ENCODE results near the gene RALGAPA2.

Gene RALGAPA2

DNA sequence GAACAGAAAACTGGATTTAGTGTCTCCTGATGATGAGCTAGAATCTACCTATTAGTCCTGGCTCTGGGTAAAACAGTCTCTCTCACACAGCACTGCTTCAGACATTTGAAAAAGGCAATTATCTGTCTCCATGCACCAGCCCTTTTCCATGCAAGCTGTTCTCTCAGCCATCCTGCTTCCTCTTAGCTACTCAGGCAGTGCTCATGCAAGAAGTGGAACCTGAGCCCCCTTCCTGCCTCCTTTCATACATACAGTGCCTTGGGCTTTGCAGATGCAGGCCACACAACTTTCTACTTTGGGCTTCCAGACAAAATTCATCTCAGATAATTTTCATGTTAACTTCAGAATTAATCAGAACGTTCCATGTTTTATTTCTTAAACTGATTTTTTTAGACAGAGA is 151.3 kb downstream of the RALGAPA2 start:
- ATAC-seq = no peak
- TF ChIP-seq ZNF565 (CRISPR knock-in tag; conservative IDR thresholded peaks at IDR 0.05; ENCODE audit: low read depth) = no peak
- no peak for TF ChIP-seq GLIS3 (CRISPR knock-in tag; IDR thresholded peaks at IDR 0.05)
- TF ChIP-seq ZC3H10 (CRISPR knock-in tag; IDR thresholded peaks at IDR 0.05) = no peak
- TF ChIP-seq, protein P1, sequence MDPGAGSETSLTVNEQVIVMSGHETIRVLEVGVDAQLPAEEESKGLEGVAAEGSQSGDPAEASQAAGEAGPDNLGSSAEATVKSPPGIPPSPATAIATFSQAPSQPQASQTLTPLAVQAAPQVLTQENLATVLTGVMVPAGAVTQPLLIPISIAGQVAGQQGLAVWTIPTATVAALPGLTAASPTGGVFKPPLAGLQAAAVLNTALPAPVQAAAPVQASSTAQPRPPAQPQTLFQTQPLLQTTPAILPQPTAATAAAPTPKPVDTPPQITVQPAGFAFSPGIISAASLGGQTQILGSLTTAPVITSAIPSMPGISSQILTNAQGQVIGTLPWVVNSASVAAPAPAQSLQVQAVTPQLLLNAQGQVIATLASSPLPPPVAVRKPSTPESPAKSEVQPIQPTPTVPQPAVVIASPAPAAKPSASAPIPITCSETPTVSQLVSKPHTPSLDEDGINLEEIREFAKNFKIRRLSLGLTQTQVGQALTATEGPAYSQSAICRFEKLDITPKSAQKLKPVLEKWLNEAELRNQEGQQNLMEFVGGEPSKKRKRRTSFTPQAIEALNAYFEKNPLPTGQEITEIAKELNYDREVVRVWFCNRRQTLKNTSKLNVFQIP (CRISPR knock-in tag; IDR thresholded peaks at IDR 0.05; ENCODE audit: borderline replicate concordance, low read depth) = no peak
- TF ChIP-seq ZFP3 (CRISPR knock-in tag; IDR thresholded peaks at IDR 0.05) = no peak
- TF ChIP-seq ESRRG (CRISPR knock-in tag; IDR thresholded peaks at IDR 0.05) = no peak
- no peak for TF ChIP-seq ZFP30 (CRISPR knock-in tag; IDR thresholded peaks at IDR 0.05)
- no peak for TF ChIP-seq SNAI2 (CRISPR knock-in tag; IDR thresholded peaks at IDR 0.05)
- no peak for TF ChIP-seq TCF4 (CRISPR knock-in tag; IDR thresholded peaks at IDR 0.05; ENCODE audit: borderline replicate concordance)

DNA sequence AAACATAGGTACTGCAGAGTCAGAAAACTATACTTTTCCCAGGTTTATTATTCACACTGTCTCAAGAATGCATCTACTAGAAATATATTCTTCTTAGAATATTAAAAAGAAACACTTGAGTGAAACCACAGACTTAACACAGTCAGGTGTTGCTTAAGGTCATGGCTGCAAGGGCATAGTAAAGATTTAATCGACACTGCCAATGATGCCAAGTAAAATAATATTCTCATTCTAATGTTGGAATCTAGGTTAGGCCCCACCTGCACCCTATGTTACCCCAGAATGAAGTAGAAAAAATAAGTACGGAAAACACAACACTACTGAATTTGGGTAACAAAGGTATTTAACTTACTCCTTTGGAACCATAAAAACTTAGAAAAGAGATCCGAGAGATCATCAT is 155.0 kb downstream of the RALGAPA2 start:
- TF ChIP-seq ZC3H10 (CRISPR knock-in tag; IDR thresholded peaks at IDR 0.05) (no peak), ESRRG (CRISPR knock-in tag; IDR thresholded peaks at IDR 0.05) (no peak), ZNF70 (CRISPR knock-in tag; IDR thresholded peaks at IDR 0.05) (no peak), ZFP3 (CRISPR knock-in tag; IDR thresholded peaks at IDR 0.05) (no peak), GLIS3 (CRISPR knock-in tag; IDR thresholded peaks at IDR 0.05) (no peak), SNAI2 (CRISPR knock-in tag; IDR thresholded peaks at IDR 0.05) (no peak), OSR1 (CRISPR knock-in tag; IDR thresholded peaks at IDR 0.05) (no peak), CSDC2 (CRISPR knock-in tag; IDR thresholded peaks at IDR 0.05) (no peak)
- TF ChIP-seq, protein P1 (CRISPR knock-in tag; IDR thresholded peaks at IDR 0.05; ENCODE audit: borderline replicate concordance, low read depth) = no peak
- TF ChIP-seq, protein P2, sequence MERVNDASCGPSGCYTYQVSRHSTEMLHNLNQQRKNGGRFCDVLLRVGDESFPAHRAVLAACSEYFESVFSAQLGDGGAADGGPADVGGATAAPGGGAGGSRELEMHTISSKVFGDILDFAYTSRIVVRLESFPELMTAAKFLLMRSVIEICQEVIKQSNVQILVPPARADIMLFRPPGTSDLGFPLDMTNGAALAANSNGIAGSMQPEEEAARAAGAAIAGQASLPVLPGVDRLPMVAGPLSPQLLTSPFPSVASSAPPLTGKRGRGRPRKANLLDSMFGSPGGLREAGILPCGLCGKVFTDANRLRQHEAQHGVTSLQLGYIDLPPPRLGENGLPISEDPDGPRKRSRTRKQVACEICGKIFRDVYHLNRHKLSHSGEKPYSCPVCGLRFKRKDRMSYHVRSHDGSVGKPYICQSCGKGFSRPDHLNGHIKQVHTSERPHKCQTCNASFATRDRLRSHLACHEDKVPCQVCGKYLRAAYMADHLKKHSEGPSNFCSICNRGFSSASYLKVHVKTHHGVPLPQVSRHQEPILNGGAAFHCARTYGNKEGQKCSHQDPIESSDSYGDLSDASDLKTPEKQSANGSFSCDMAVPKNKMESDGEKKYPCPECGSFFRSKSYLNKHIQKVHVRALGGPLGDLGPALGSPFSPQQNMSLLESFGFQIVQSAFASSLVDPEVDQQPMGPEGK (CRISPR knock-in tag; IDR thresholded peaks at IDR 0.05; ENCODE audit: borderline replicate concordance) = no peak
- no peak for ATAC-seq

DNA sequence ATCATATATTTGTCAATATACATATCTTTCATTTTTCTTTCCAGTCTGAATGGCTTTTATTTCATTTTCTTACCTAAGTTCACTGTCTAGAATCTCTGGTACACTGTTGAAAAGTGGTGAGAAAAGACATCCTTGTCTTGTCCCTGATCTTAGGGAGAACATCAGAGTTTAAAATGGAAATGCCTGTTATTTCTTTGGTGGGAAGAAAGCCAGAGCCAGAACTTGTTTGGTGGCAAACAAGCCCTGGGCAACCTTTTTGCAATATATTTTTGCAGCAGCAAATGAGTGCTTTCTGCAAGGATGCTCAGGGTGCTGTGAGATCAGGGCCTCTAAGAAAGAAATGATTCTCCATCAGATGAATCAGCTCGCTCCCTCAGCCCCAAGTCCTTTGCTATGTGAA is 156.6 kb downstream of the RALGAPA2 start:
- no peak for ATAC-seq
- TF ChIP-seq ZFP3 (CRISPR knock-in tag; IDR thresholded peaks at IDR 0.05) = no peak
- TF ChIP-seq CSDC2 (CRISPR knock-in tag; IDR thresholded peaks at IDR 0.05) = no peak

DNA sequence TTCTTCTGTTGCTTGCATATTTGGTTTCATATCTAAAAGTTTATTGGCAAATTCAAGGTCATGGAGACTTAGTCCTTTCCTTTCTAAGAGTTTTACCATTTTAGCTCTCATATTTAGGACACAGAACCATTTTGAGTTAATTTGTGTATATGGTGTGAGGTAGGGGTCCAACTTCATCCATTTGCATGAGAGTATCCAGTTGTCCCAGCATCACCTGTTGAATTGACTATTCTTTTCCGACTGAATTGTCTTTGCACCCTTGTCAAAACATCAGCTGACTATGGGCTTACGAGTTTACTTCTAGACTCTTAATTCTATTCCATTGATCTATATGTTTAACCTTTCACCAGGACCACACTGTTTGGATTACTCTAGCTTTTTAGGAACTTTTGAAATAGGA is 157.5 kb downstream of the RALGAPA2 start:
- ATAC-seq = no peak
- TF ChIP-seq, protein P3, sequence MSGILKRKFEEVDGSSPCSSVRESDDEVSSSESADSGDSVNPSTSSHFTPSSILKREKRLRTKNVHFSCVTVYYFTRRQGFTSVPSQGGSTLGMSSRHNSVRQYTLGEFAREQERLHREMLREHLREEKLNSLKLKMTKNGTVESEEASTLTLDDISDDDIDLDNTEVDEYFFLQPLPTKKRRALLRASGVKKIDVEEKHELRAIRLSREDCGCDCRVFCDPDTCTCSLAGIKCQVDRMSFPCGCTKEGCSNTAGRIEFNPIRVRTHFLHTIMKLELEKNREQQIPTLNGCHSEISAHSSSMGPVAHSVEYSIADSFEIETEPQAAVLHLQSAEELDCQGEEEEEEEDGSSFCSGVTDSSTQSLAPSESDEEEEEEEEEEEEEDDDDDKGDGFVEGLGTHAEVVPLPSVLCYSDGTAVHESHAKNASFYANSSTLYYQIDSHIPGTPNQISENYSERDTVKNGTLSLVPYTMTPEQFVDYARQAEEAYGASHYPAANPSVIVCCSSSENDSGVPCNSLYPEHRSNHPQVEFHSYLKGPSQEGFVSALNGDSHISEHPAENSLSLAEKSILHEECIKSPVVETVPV (CRISPR knock-in tag; IDR thresholded peaks at IDR 0.05) = no peak
- TF ChIP-seq PPARA (CRISPR knock-in tag; IDR thresholded peaks at IDR 0.05; ENCODE audit: borderline replicate concordance) (no peak), OSR1 (CRISPR knock-in tag; IDR thresholded peaks at IDR 0.05) (no peak), ZFP30 (CRISPR knock-in tag; IDR thresholded peaks at IDR 0.05) (no peak), BACH2 (CRISPR knock-in tag; IDR thresholded peaks at IDR 0.05; ENCODE audit: borderline replicate concordance) (no peak)
- TF ChIP-seq, protein P4, sequence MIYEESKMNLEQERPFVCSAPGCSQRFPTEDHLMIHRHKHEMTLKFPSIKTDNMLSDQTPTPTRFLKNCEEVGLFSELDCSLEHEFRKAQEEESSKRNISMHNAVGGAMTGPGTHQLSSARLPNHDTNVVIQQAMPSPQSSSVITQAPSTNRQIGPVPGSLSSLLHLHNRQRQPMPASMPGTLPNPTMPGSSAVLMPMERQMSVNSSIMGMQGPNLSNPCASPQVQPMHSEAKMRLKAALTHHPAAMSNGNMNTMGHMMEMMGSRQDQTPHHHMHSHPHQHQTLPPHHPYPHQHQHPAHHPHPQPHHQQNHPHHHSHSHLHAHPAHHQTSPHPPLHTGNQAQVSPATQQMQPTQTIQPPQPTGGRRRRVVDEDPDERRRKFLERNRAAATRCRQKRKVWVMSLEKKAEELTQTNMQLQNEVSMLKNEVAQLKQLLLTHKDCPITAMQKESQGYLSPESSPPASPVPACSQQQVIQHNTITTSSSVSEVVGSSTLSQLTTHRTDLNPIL (CRISPR knock-in tag; IDR thresholded peaks at IDR 0.05; ENCODE audit: low read depth) = no peak
- TF ChIP-seq, protein P5, sequence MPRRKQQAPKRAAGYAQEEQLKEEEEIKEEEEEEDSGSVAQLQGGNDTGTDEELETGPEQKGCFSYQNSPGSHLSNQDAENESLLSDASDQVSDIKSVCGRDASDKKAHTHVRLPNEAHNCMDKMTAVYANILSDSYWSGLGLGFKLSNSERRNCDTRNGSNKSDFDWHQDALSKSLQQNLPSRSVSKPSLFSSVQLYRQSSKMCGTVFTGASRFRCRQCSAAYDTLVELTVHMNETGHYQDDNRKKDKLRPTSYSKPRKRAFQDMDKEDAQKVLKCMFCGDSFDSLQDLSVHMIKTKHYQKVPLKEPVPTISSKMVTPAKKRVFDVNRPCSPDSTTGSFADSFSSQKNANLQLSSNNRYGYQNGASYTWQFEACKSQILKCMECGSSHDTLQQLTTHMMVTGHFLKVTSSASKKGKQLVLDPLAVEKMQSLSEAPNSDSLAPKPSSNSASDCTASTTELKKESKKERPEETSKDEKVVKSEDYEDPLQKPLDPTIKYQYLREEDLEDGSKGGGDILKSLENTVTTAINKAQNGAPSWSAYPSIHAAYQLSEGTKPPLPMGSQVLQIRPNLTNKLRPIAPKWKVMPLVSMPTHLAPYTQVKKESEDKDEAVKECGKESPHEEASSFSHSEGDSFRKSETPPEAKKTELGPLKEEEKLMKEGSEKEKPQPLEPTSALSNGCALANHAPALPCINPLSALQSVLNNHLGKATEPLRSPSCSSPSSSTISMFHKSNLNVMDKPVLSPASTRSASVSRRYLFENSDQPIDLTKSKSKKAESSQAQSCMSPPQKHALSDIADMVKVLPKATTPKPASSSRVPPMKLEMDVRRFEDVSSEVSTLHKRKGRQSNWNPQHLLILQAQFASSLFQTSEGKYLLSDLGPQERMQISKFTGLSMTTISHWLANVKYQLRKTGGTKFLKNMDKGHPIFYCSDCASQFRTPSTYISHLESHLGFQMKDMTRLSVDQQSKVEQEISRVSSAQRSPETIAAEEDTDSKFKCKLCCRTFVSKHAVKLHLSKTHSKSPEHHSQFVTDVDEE (CRISPR knock-in tag; IDR thresholded peaks at IDR 0.05) = no peak
